Panc1 (cell line): ENCODE data around the gene TTLL5. TPM values are rescaled to one million over a fixed set of nuclear protein-coding genes. Genes with fewer than 3 reads are reported as not detected.

ENCODE experiments used
- ATAC-seq: fragments of 200-7000 bp; cut with Tn5 transposase; 2 replicates; pipeline ENCODE4 v1.9.1; 2020; ENCODE audit warnings: mild to moderate bottlenecking, moderate library complexity
- BruUV-seq: library from RNA; stranded (reverse); fragments of 400-500 nt; replicated peaks from 2 replicates; lab custom pipeline; 2021; lab: Mats Ljungman, UMichigan
- CTCF ChIA-PET: fragments of 300-600 bp; sonication (Branson Sonifier 250); formaldehyde crosslinking; loops from one replicate; lab custom pipeline; 2022; ENCODE audit warnings: antibody characterized with exemption; lab: Charles Lee
- POLR2A ChIA-PET: fragments of 300-600 bp; sonication (Branson Sonifier 250); formaldehyde crosslinking; loops from one replicate; lab custom pipeline; 2022; ENCODE audit warnings: antibody characterized with exemption; lab: Charles Lee
- DNase-seq: peaks from one replicate; pipeline ENCODE4 v3.0.0-alpha.2; 2010; ENCODE audit warnings: low read depth, low spot score
- H3K27ac ChIP-seq: 2 replicates; pipeline ENCODE4 v1.5.1; 2011; ENCODE audit warnings: mild to moderate bottlenecking, low read length, inconsistent platforms
- H3K27me3 ChIP-seq: fragments of 200-500 bp; sonication (Bioruptor generic); 2 replicates; pipeline ENCODE4 v1.6.0; 2014; ENCODE audit warnings: low read length, inconsistent platforms; ENCODE audit not compliant: control insufficient read depth, insufficient read depth
- H3K36me3 ChIP-seq: fragments of 200-500 bp; sonication (Bioruptor generic); 2 replicates; pipeline ENCODE4 v1.5.1; 2014; ENCODE audit warnings: inconsistent platforms, mild to moderate bottlenecking, low read length, moderate library complexity; ENCODE audit not compliant: control insufficient read depth, insufficient read depth
- H3K4me1 ChIP-seq: 2 replicates; pipeline ENCODE4 v1.5.1; 2011; ENCODE audit warnings: inconsistent platforms, mild to moderate bottlenecking, low read length, moderate library complexity; ENCODE audit not compliant: control insufficient read depth, insufficient read depth
- H3K4me3 ChIP-seq, 2 experiments: 2 replicates each; pipeline ENCODE4 v1.5.1; 2011 to 2012; ENCODE audit warnings: low read depth in 2 of 2, low read length in 2 of 2, mild to moderate bottlenecking in 2 of 2, inconsistent platforms in 1 of 2, moderate library complexity in 1 of 2
- H3K9me3 ChIP-seq: fragments of 200-500 bp; sonication (Bioruptor generic); 2 replicates; pipeline ENCODE4 v1.5.1; 2014; ENCODE audit warnings: low read depth, mild to moderate bottlenecking, inconsistent platforms, low read length, moderate library complexity; ENCODE audit not compliant: control insufficient read depth, insufficient read depth
- CTCF ChIP-seq: fragments of 450-650 bp; IDR thresholded peaks from 2 replicates; pipeline ENCODE4 v1.5.1; 2017; ENCODE audit warnings: mild to moderate bottlenecking
- POLR2AphosphoS5 ChIP-seq: IDR thresholded peaks from 2 replicates; pipeline ENCODE4 v1.6.1; 2012; ENCODE audit warnings: mild to moderate bottlenecking, low read depth, low read length, moderate library complexity
- REST ChIP-seq, 2 experiments: IDR thresholded peaks; 2 replicates each; pipeline ENCODE4 v1.6.1; 2011 to 2012; ENCODE audit warnings: low read depth in 2 of 2, control low read depth in 1 of 2, low read length in 1 of 2, mild to moderate bottlenecking in 1 of 2, moderate library complexity in 1 of 2; ENCODE audit not compliant: insufficient read depth in 1 of 2
- SIN3A ChIP-seq: IDR thresholded peaks from 2 replicates; pipeline ENCODE4 v1.6.1; 2012; ENCODE audit warnings: low read depth, mild to moderate bottlenecking, low read length, moderate library complexity, borderline replicate concordance; ENCODE audit not compliant: insufficient read depth
- TCF7L2 ChIP-seq: IDR thresholded peaks from 2 replicates; pipeline ENCODE4 v1.6.1; 2011; ENCODE audit warnings: mild to moderate bottlenecking, low read depth, low read length, inconsistent platforms
- in situ Hi-C: cut with HindIII; loops from 2 replicates; pipeline ENCODE4 v1.10.0; 2016; ENCODE audit warnings: low sequenced_read_pairs, low pct_unique_long_range_greater_than_20kb
- intact Hi-C: fragments of 100-400 bp; cut with micrococcal nuclease; formaldehyde crosslinking; loops from one replicate; pipeline ENCODE4 v1.10.0; 2022; ENCODE audit not compliant: unreplicated experiment
- total RNA-seq: library from RNA; stranded (reverse); gene quantifications from one replicate; pipeline ENCODE4 v1.2.1, GENCODE V29; 2021; ENCODE audit not compliant: unreplicated experiment

TTLL5 gene
- total RNA-seq, 1 experiment from 2014 or later, result 23.5 TPM

- peaks cover 8% of the 10 kb centered on the region; the same call in 1 of the 2 replicates for H3K36me3 ChIP-seq
- CTCF ChIA-PET, result no interaction called here
- ATAC-seq (no peak), DNase-seq (no peak)
- H3K4me3 ChIP-seq, result no peak overlapping the region
- BruUV-seq, result no TSS peak
- H3K4me1 ChIP-seq, result peaks cover 23% of the 10 kb centered on the region
- in situ Hi-C loops (no loop called here), intact Hi-C loops (no loop called here)
- TF ChIP-seq SIN3A (no peak), REST (IDR thresholded peaks at IDR 0.05; ENCODE audit: insufficient read depth in 1 of 2, low read depth in 2 of 2, low read length in 1 of 2) (no peak), POLR2AphosphoS5 (no peak), CTCF (no peak), TCF7L2 (no peak)
- H3K27ac ChIP-seq, result peak overlapping the region; percentile 44
- H3K27me3 ChIP-seq, result no peaks in the 10 kb centered on the region
- POLR2A ChIA-PET, result no interaction called here
- no peaks in the 10 kb centered on the region for H3K9me3 ChIP-seq
Measured at GRCh38 chr14:75649337-75649736, 11.7 kb upstream of the TTLL5 start.

- Histone ChIP-seq H3K36me3 (peaks cover 8% of the 10 kb centered on the region; the same call in 1 of the 2 replicates), H3K4me1 (peaks cover 23% of the 10 kb centered on the region), H3K4me3 (no peak overlapping the region), H3K27me3 (no peaks in the 10 kb centered on the region), H3K9me3 (no peaks in the 10 kb centered on the region), H3K27ac (peak overlapping the region; percentile 44)
- TF ChIP-seq POLR2AphosphoS5, result no peak
- no peak for TF ChIP-seq REST (IDR thresholded peaks at IDR 0.05; ENCODE audit: insufficient read depth in 1 of 2, low read depth in 2 of 2, low read length in 1 of 2)
- intact Hi-C loops (no loop called here), in situ Hi-C loops (no loop called here)
- no TSS peak for BruUV-seq
- no peak for DNase-seq
- no peak for ATAC-seq
- POLR2A ChIA-PET, result no interaction called here
- CTCF ChIA-PET, result interaction anchor here (0.6 kb wide), 1 partner anchor 131 kb away, joined by 10 read pairs; no protein-coding TSS in a partner anchor
Measured at GRCh38 chr14:75649773-75650172, 11.3 kb upstream of the TTLL5 start.
